HG03108 (cell line): ENCODE results near the gene GTF3A.

Source experiments
- ATAC-seq: cut with Tn5 transposase; IDR thresholded peaks from one replicate; pipeline ENCODE4 v1.9.1; 2021; ENCODE audit warnings: moderate library complexity; ENCODE audit not compliant: unreplicated experiment

Gene GTF3A

DNA sequence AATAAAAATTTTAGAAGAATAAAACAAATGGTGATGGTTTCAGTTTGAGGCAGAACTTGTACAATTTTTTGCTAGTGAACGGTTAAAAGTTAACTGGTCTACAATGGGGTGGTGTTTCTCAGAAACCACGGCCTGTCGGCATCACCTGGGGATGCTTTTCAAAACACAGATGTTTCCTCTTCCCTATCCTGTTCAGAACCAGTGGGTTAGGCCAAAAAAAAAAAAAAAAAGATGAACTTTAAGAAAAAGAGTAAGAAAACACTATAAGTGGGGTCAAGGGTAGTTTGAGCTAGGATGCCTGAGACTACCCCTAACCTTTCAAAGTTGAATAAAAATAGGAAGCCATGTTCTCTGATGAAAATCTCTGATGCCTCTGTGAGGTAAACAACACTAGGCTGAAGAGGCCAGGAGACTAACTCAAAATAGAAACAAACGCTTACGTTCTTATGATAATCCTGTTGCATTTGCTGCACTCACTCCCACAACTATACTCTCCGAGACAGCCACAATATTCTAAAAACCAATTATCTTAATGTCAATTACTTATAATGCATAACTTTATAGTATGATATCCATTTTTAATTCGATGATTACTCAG lies 22.7 kb downstream of the GTF3A start:
- peak; percentile 29 for ATAC-seq

DNA sequence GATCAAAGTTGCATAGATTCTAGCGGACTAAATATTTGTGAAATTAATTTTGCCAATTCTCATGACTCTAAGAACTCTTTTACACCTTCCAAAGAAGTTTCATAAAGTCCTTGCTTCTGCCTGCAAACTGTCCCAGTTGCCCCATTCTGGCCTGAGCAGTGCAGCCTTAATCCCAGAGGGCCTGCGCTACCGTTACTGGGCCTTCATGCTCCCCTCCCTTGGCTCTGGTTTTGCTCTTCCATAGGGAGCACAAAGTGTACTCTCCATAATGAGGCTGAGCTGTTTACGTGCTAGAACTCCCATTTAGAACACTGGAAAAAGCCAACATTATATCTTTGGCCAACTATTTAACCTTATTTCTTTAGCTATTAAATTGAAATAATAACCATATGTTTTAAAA lies 23.9 kb downstream of the GTF3A start:
- no peak for ATAC-seq

DNA sequence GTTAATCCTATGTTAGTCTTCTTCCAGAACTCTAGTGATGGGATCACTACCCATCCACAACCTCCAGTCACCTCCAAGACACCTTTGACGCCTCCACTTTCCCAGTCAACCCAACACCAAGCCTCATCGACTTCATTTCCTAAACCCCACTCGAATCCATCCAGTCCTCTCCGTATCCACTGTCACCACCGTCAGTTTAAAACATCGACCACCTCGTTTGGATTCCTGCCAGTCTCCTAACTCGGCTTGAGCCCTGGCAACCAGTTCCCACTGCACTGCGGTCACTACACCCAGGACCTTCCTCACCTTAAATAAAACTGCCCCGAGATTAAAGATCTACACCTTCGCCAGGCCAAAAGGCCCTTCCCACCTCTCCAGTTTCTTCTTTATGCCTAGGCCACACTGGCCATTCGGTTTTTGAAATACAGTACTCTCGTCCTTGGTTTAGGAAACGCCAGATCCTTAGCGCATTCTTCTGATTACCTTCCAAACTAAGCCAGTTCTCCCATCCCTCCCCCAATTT lies 24.7 kb downstream of the GTF3A start:
- ATAC-seq: no peak

GRCh38 chr13:27449936-27450828 lies 25.8 kb downstream of the GTF3A start, which contains the start of gene MTIF3:
Gene MTIF3 (minus strand): TSS chr13:27450564. CDS start chr13:27440448, 10,116 bp downstream.
- ATAC-seq: peak; percentile 84

DNA sequence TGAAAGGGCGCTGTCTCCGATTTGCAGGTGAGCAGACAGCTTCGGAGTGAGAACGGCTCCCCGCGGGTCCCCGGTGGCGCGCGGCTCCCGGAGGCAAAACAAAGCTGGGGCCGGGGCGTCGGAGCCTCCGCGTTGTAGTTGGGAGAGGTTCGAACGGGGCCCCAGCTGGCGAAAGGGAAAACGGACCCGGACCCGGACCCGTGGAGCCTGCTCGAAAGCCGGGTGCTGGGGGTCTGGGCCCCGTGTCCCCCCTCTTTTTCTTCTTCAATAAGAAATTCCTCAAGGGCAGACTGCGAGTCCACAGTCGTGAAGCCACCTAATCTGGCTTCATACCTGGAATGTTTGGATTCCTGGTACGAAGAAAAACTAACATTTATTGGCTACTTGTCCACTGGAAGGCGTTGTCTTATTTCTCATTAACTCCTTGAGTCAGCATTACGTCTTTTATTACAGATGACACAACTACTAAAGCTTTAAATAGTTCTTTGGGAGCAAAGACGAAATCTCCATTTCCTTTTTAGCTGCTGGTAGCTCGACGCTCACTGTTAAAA lies 26.6 kb downstream of the GTF3A start:
- ATAC-seq: no peak

DNA sequence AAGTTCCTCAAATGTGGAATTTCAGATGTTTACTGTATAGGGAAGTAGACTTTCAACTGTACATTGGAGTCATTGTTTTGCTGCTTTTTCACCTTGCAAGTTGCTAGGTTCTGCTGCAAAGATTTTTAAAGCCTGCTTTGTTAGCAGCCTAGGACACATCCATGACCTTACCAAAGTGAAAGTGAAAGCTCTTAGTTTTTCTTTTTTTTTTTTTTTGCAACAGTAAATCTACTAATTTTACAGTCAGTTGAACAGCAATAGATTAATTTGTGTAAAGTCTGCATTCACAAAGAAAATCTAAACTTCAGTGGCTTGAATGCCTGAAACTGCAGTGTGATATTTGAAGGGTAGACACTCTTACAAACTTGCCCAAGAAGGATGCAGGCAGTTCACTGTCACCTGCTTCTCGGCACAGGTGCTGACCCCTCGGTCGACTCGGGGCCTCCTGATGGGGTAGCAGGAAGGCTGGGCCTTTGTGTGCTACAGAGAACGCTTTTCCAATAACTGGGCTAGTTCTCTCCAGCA lies 31.0 kb downstream of the GTF3A start:
- ATAC-seq: no peak

- no peak for ATAC-seq
These were observed 37.6 kb downstream of the GTF3A start for GRCh38 chr13:27461940-27462584.

GRCh38 chr13:27463500-27463899 lies 39.1 kb downstream of the GTF3A start:
- ATAC-seq: no peak

GRCh38 chr13:27465611-27466010 lies 41.2 kb downstream of the GTF3A start:
- no peak for ATAC-seq

- ATAC-seq: no peak
These were observed 42.1 kb downstream of the GTF3A start for GRCh38 chr13:27466513-27466912.

DNA sequence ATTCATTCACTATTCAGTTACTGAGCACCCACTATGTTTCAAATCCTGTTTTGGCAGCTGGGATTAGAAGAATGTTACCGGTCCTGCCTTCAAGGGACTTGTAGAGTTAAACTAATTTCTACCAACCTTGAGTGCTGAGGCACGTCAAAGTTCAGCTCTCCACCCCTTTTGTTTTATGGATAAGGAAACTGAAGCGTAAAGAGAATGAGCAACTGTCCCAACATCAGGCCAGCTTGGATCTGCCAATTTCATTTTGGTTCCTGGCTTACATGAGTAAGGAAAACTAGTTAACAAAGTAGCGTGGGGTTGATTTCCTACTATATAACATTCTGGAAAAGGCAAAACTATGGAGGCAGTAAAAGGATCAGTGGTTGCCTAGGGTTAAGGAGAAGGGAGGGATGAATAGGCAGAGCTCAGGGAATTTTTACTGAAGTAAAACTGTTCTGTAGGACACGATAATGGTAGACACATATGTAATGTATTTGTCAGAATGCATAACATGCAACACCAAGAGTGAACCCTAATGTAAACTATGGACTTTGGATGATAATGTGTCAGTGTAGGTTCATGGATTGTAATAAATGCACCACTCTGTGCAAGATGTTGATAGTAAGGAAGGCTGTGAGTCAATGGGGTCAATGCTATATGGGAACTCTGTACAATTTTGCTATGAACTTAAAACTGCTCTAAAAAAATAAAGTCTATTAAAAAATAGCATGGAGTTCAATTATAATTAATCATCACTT lies 45.8 kb downstream of the GTF3A start:
- no peak for ATAC-seq

DNA sequence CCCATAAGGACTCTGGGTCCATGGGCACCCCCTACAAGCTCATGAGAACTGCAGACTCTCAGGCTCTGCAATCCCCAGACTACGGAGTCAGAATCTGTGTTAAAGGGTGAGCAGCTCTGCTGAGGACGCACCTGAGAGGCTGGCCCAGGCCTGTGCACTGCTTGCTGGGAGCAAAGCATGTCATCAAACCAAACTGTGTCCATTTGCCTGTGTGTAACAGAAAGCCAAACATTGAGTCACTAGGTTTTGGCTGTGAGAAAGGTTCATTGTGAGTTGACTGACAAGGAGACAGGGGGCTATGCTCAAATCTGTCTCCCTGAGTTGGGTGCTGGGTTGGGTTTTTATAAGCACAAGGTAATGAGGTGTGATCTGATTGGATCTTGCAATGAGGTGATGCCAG lies 48.0 kb downstream of the GTF3A start:
- ATAC-seq: no peak

- no peak for ATAC-seq
These were observed 48.5 kb downstream of the GTF3A start for GRCh38 chr13:27472941-27473340.

DNA sequence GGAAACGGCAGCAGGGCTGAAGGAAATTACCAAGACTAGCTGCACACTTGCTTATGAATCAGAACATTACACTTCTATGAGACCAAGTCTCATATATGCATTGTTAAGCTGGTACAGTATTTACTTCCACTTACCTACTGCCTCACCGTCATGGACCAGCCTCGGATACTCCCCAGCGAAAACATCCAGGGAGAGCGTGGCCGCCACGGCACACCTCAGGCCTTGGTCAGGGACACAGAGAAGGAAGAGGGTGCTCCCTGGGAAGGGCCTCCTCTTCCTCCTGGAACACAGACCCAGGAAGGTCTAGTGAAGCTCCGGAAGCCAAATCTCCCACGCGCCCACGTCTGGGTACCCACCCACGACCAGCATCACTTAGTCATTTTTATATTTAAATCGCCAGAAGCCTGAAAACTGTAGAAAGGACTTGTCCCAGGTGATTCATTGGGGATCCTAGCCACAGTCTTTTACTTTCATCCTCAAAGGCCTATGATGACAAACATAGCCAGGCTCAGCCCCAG lies 50.4 kb downstream of the GTF3A start:
- no peak for ATAC-seq

DNA sequence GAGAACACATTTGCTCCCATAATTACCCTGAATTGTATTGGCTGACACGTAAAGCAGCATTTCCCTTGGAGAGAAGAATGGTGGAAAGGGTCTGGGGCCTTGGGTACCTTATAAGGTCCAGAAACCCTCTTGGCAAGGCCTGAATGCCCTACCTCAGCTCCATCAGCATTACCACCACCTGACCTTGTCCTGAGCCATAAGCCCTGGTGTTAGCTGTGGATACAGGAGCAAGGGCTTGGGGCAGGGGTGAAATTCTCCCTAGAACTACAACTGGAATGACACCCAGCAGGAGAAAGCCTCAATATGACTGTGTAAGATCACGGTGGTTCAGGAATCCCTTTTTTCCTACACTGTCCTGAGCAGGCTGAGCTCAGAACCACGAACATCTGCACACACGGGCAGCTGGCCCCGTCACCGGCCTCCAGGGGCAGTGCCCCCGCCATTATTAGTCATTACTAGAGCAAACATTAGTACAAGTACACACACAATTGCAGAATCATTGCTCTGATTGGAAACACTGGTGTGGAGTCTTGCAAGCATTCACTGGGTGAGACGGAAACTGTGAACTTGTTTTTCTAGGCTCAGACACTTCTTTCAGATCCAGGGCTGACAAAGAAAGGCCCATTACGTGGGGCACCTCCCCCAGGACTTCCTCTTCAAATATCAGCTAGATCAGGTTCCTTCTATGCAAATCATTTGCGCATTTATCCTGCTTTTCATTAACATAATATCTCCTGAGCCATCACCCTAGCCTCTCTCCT lies 52.7 kb downstream of the GTF3A start:
- ATAC-seq: peak; percentile 54

GRCh38 chr13:27481766-27482165 lies 57.3 kb downstream of the GTF3A start:
- no peak for ATAC-seq

GRCh38 chr13:27482983-27483382 lies 58.6 kb downstream of the GTF3A start:
- ATAC-seq: peak; percentile 91

- no peak for ATAC-seq
These were observed 59.0 kb downstream of the GTF3A start for GRCh38 chr13:27483421-27483820.
